Progenitor cell of endocrine pancreas (in vitro differentiated cells): ENCODE data around the gene PTPRD. TPM values are rescaled to one million over a fixed set of nuclear protein-coding genes. Genes with fewer than 3 reads are reported as not detected.

Source experiments
- DNase-seq: peaks from one replicate; pipeline ENCODE4 v3.0.0; 2021; ENCODE audit warnings: low spot score; ENCODE audit not compliant: unreplicated experiment
- H3K27ac Mint-ChIP-seq: 2 replicates; pipeline ENCODE4 v1.8.0; 2021; ENCODE audit warnings: mild to moderate bottlenecking, moderate library complexity, mixed read lengths
- H3K27me3 Mint-ChIP-seq: 2 replicates; pipeline ENCODE4 v1.8.0; 2021; ENCODE audit warnings: mixed read lengths
- H3K36me3 Mint-ChIP-seq: 2 replicates; pipeline ENCODE4 v1.8.0; 2022; ENCODE audit warnings: mixed read lengths; ENCODE audit not compliant: insufficient read depth
- H3K4me1 Mint-ChIP-seq: 2 replicates; pipeline ENCODE4 v1.8.0; 2021; ENCODE audit warnings: low read depth, mixed read lengths
- H3K4me3 Mint-ChIP-seq: 2 replicates; pipeline ENCODE4 v1.8.0; 2021; ENCODE audit warnings: low read depth, mild to moderate bottlenecking, moderate library complexity, mixed read lengths
- H3K9me3 Mint-ChIP-seq: 2 replicates; pipeline ENCODE4 v1.8.0; 2021; ENCODE audit warnings: low read depth, mixed read lengths
- total RNA-seq: library from RNA; stranded (reverse); gene quantifications from 2 replicates; pipeline ENCODE4 v1.2.1, GENCODE V29; 2021
- TF ChIP-seq, protein P1 (sequence below): fragments of 200-600 bp; sonication (generic); IDR thresholded peaks from one replicate; pipeline ENCODE4 v1.5.0; 2021; ENCODE audit warnings: antibody characterized with exemption, mild to moderate bottlenecking; ENCODE audit not compliant: unreplicated experiment

PTPRD gene
- total RNA-seq, 1 donor from 2014 or later: 124 TPM

DNA sequence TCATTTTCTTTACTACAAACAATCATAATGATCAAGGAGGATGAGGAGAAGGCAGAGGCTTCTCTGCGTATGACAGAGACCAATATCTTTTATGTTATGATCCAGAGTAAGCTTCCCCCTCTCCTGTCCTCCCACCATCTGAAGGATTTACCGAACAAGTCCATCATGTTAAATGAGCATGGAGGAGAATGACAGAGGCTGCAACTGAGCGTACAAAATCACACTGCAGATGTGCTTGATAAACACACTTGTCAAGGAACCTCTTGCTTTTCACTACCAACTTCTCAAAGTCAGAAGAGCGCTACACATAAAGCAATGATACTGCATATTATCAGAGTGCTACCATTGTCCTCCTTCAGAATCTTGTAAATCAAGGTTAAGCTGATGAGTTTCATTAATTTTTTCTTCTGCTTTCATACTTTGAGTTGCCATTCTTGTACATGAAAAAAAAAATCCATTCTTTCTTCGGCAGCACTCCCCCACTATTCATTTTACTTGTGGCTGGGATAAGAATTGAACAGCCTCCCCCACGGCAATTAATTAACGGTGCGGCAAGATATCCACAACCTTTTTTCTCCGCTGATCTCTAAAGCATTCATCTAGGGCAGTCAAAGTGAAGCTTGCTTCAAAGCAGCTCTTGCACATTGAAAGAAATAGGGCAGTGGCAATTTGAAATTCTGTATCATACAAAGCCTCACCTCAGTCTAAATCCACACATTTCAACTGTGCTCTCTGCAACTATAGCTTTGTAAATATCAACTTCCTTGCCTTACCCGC lies 2139.4 kb downstream of the PTPRD start:
- TF ChIP-seq, protein P1, sequence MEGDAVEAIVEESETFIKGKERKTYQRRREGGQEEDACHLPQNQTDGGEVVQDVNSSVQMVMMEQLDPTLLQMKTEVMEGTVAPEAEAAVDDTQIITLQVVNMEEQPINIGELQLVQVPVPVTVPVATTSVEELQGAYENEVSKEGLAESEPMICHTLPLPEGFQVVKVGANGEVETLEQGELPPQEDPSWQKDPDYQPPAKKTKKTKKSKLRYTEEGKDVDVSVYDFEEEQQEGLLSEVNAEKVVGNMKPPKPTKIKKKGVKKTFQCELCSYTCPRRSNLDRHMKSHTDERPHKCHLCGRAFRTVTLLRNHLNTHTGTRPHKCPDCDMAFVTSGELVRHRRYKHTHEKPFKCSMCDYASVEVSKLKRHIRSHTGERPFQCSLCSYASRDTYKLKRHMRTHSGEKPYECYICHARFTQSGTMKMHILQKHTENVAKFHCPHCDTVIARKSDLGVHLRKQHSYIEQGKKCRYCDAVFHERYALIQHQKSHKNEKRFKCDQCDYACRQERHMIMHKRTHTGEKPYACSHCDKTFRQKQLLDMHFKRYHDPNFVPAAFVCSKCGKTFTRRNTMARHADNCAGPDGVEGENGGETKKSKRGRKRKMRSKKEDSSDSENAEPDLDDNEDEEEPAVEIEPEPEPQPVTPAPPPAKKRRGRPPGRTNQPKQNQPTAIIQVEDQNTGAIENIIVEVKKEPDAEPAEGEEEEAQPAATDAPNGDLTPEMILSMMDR: no peak
- no peak for DNase-seq
- Mint-ChIP-seq H3K4me1 (no peaks in the 10 kb centered on the region), H3K9me3 (no peaks in the 10 kb centered on the region), H3K36me3 (peaks cover 2% of the 10 kb centered on the region), H3K27me3 (no peaks in the 10 kb centered on the region), H3K27ac (no peak overlapping the region), H3K4me3 (no peak overlapping the region)

DNA sequence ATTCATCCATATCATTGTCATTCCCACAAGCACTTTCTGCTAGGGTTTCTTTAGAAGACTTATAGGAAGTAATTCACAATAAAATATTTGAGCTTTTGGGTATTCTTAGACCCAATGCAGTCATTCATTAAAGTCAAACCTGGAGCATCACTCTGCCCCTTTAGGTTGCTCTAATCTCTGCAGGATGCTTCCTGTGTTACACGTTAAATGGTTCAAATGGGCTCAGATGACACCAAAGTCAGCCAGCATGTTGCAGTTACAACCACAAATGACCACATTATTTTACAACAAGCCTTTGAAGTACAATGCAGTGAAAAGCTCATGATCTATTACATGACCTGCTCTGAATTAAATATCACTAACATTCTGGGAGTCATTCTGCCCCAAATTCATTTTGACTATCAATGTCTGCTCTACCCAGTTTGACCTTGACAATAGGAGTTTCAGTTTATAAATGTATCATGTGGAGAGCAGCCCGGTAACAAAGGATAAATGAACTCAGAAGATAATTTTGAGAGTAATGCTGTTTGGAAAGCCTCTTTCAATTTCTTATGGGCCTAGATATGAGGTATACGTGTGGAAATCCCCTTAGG lies 2144.7 kb downstream of the PTPRD start:
- Mint-ChIP-seq H3K27ac (no peak overlapping the region), H3K9me3 (peaks cover 7% of the 10 kb centered on the region), H3K36me3 (peaks cover 10% of the 10 kb centered on the region), H3K4me1 (peaks cover 7% of the 10 kb centered on the region), H3K4me3 (no peak overlapping the region), H3K27me3 (no peaks in the 10 kb centered on the region)
- no peak for DNase-seq
- TF ChIP-seq, protein P1: no peak

DNA sequence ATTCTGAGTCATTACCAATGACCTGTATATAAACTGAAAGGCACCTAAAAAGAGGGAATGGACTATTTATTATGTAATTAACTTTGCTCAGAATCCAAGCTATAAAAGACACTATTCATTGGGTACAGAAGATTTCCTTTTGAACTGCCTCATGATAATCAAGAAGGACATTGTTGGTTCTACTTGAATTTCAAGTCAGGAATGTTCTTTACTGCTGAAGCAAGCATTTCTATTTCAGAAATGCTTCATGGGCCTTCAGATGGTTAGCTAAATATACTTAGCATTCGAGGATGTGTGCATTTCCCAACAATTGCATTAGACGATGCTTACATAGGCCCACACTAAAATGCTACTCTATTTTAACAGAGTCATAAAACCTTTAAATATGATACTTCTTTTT lies 2155.0 kb downstream of the PTPRD start:
- Mint-ChIP-seq H3K36me3 (peaks cover 11% of the 10 kb centered on the region), H3K27ac (no peak overlapping the region), H3K9me3 (no peaks in the 10 kb centered on the region), H3K27me3 (no peaks in the 10 kb centered on the region), H3K4me3 (no peak overlapping the region), H3K4me1 (no peaks in the 10 kb centered on the region)
- no peak for DNase-seq
- TF ChIP-seq, protein P1: no peak

DNA sequence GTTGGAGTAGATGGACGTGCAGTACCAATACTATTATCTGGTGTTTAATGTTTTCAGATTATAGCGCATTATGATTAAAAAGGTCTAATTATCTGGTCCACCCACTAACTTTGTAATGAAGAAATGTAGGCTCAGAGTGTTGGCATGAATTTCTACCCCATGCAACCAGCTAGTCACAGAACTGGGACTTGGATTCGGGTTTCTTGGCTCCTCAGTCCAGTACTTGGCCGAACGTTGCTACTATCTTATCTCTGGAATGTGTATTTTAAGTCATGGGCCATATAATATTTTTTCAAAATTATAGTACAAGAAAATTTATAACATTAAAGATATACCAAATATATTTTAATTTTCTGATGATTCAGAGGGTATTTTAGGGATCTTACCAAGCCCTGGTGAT lies 2155.7 kb downstream of the PTPRD start:
- H3K27ac Mint-ChIP-seq: no peak overlapping the region
- no peak for DNase-seq
- peaks cover 12% of the 10 kb centered on the region for H3K36me3 Mint-ChIP-seq
- H3K9me3 Mint-ChIP-seq: no peaks in the 10 kb centered on the region
- TF ChIP-seq, protein P1: no peak
- H3K4me1 Mint-ChIP-seq: no peaks in the 10 kb centered on the region
- H3K4me3 Mint-ChIP-seq: no peak overlapping the region
- no peaks in the 10 kb centered on the region for H3K27me3 Mint-ChIP-seq

DNA sequence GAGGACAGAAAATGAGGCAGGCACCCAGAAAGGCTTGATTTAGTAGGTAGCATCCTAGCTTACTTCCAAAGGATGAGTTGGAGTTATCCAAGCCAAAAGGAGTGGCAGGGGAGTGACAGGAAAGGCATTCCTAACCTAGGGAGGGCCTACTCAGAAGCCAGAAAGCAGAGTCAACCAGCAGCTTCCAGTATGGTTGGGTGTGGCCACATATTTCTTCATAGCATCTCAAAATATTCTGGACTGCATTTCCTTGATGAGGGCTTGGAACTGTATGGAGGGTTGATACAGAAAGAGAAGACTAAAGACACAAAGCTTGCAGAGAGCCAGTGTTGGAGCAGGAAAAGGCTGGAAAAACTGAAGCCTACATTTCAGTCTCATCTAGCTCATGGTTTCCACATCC lies 2156.5 kb downstream of the PTPRD start:
- Mint-ChIP-seq H3K36me3 (peaks cover 11% of the 10 kb centered on the region), H3K9me3 (no peaks in the 10 kb centered on the region), H3K4me3 (no peak overlapping the region), H3K27ac (no peak overlapping the region), H3K4me1 (no peaks in the 10 kb centered on the region), H3K27me3 (no peaks in the 10 kb centered on the region)
- no peak for DNase-seq
- TF ChIP-seq, protein P1: no peak
